RWPE1 (cell line): ENCODE data around the gene FLAD1.

Source experiments
- CTCF ChIA-PET: fragments of 350-600 bp; sonication (Branson Sonifier 250); formaldehyde crosslinking; extraction: SDS; loops from one replicate; lab custom pipeline; 2021; lab: Yijun Ruan, JAX
- POLR2A ChIA-PET: fragments of 400-600 bp; formaldehyde crosslinking; extraction: SDS; loops from one replicate; lab custom pipeline; 2020; ENCODE audit warnings: antibody characterized with exemption; ENCODE audit not compliant: low non-redundant PET; lab: Yijun Ruan, JAX
- DNase-seq: peaks from one replicate; pipeline ENCODE4 v3.0.0; 2012; ENCODE audit warnings: low spot score
- H3K27ac ChIP-seq: fragments of 450-650 bp; 2 replicates; pipeline ENCODE4 v1.5.1; 2017
- CTCF ChIP-seq: fragments of 450-650 bp; conservative IDR thresholded peaks from 2 replicates; pipeline ENCODE4 v1.5.1; 2017; ENCODE audit warnings: low read depth, mild to moderate bottlenecking

The FLAD1 gene

GRCh38 chr1:154944401-154945159 lies 38.6 kb upstream of the FLAD1 start:
- ChIA-PET POLR2A (no interaction called here), CTCF (interaction anchor here (0.5 to 1.3 kb wide), 11 partner anchors 17 to 889 kb away, joined by 3 to 8 read pairs (median 4); partner anchors contain the start of gene PYGO2)
- H3K27ac ChIP-seq: peak overlapping the region; percentile 46
- no peak for DNase-seq
- no peak for TF ChIP-seq CTCF

- no peak for DNase-seq
- ChIA-PET POLR2A (interaction anchor here (0.6 kb wide), 1 partner anchor 10 kb away, joined by 3 read pairs; no protein-coding TSS in a partner anchor), CTCF (interaction anchor here (0.6 to 1.3 kb wide), 3 partner anchors 63 to 139 kb away, joined by 3 to 6 read pairs (median 3); no protein-coding TSS in a partner anchor)
- no peak for TF ChIP-seq CTCF
- H3K27ac ChIP-seq: peak overlapping the region; percentile 46
Measured at GRCh38 chr1:154945160-154945961, 37.8 kb upstream of the FLAD1 start.

- ChIA-PET POLR2A (interaction anchor here (0.6 kb wide), 1 partner anchor 9 kb away, joined by 3 read pairs; no protein-coding TSS in a partner anchor), CTCF (interaction anchor here (0.6 to 1.1 kb wide), 3 partner anchors 10 to 139 kb away, joined by 3 to 6 read pairs (median 3); no protein-coding TSS in a partner anchor)
- no peak for TF ChIP-seq CTCF
- DNase-seq: no peak
- peak overlapping the region; percentile 46; the same call in 1 of the 2 replicates for H3K27ac ChIP-seq
Measured at GRCh38 chr1:154945962-154946850, 36.9 kb upstream of the FLAD1 start.

- no peak overlapping the region; the same call in 1 of the 2 replicates for H3K27ac ChIP-seq
- no peak for DNase-seq
- CTCF ChIA-PET: no interaction called here
- TF ChIP-seq CTCF: no peak
- POLR2A ChIA-PET: interaction anchor here (1.0 kb wide), 1 partner anchor 12 kb away, joined by 3 read pairs; the partner anchor contains the start of gene PMVK
Measured at GRCh38 chr1:154948079-154948478, 35.1 kb upstream of the FLAD1 start.

GRCh38 chr1:154951901-154952657 lies 31.1 kb upstream of the FLAD1 start:
- no peak for DNase-seq
- POLR2A ChIA-PET: no interaction called here
- CTCF ChIA-PET: no interaction called here
- peak overlapping the region; percentile 3; the same call in 1 of the 2 replicates for H3K27ac ChIP-seq
- no peak for TF ChIP-seq CTCF
